AG10803 (cell line): ENCODE data around the gene SORBS2.

Experiments used
- DNase-seq: peaks from one replicate; pipeline ENCODE4 v3.0.0; 2010; ENCODE audit warnings: low read depth
- H3K4me3 ChIP-seq: 2 replicates; pipeline ENCODE4 v1.5.1; 2011; ENCODE audit warnings: mild to moderate bottlenecking, low read length, control low read depth
- CTCF ChIP-seq: conservative IDR thresholded peaks from 2 replicates; pipeline ENCODE4 v1.5.1; 2011; ENCODE audit warnings: mild to moderate bottlenecking, low read length, control low read depth, inconsistent platforms

The SORBS2 gene

GRCh38 chr4:185642907-185643306 lies 169.1 kb downstream of the SORBS2 start:
- no peak for TF ChIP-seq CTCF
- H3K4me3 ChIP-seq = no peak overlapping the region
- DNase-seq = no peak

DNA sequence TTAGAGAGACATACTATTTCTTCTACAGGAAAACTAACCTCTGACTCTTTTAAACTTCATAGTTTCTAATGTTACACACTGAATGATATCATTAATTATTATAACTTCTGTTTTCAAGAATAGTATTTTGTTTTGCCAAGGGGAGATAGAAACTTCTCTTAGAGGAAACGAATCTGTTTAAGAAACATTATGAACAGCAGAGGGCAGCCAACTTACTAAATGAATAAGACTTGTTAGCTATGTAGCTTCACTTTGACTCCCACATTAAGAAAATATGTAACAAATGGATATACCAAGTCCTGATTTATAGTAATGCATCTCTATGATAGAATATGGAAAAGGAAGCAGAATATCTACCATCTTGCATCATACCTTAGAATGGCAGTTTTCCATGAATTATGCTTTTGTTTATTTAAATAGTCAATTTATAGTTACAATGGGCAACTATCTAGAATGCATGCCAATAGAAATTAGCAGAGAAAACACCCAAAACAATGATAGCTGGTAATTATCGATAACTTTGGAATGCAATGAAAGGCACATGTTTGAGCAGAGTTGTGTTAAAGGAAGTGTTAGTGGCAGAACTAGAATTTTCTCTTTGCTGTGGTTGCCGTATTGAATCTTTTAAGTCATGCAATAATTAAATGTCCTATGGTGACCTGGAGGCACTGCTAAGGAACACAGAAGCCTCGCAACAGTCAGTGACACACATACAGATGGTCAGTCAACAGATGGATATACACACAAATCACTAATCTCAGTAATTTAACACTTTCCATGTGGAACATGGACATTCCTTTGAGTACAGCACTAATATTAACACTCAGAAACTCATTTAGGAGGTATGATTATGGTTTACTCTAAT lies 171.0 kb downstream of the SORBS2 start:
- DNase-seq = peak; percentile 84
- no peak overlapping the region for H3K4me3 ChIP-seq
- TF ChIP-seq CTCF = peak; percentile 61

GRCh38 chr4:185638548-185639301 lies 173.3 kb downstream of the SORBS2 start:
- TF ChIP-seq CTCF = no peak
- peak overlapping the region; percentile 36 for H3K4me3 ChIP-seq
- DNase-seq = peak; percentile 7

- H3K4me3 ChIP-seq = no peak overlapping the region
- no peak for DNase-seq
- TF ChIP-seq CTCF = no peak
These were observed 173.9 kb downstream of the SORBS2 start for GRCh38 chr4:185638093-185638492.

DNA sequence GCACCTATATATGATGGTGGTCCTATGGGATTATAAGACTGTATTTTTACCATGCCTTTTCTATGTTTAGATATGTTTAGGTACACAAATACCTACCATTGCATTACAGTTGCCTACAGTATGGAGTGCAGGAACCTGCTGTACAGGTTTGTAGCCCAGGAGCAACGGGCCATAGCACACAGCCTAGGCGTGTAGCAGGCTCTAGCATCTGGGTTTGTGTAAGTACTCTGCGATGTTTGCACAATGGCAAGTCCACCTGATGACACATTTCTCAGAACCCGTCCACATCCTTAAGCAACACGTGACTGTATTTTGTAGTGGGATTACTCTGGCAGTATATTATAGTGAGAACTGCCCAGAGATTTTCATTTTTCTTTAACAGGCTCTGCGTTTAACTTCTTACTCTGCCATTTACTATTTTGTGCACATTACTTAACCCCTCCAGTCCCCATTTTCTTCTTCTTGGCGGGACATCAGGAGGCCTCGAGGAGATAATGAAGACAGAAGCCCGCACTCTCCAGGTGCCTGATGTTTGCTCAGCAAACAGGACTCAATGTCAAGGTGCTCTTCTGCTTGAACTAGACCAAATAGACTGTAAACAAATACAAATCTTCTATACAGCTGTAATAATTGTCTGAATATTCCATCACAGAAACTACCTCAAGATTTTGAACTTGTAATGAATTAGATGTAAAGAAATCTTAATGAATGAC lies 174.7 kb downstream of the SORBS2 start:
- DNase-seq = no peak
- no peak for TF ChIP-seq CTCF

DNA sequence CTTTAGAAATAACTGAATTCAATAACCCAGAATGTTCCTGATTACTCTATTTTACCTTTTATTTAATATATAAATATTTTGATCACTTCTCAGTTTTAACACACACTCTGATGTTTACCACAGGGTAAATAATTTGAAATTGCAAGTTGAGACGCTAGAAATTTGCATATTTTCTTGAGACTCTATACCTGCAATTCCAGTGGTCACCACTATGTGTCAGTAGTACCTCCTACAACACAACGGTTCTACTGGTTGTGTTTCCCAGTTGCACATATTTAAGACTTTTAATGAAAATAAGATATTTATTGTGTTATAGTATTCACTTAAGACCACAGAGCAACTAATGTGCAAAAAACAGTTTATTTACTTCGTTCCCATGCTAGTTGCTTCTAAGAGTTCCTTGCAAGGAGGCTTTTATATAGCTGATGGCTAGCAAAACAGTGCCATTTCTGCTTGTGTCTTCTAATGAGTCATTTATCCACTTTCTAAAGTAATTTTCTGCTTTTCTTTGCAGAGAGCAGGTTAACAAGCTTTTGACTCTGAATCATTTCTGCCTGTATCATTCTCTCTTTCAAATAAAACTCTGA lies 177.8 kb downstream of the SORBS2 start:
- H3K4me3 ChIP-seq = no peak overlapping the region
- peak; percentile 50 for TF ChIP-seq CTCF
- DNase-seq = no peak

More for the DNA sequence above, 174.7 kb downstream of the SORBS2 start:
- H3K4me3 ChIP-seq = no peak overlapping the region
